GM12878 (cell line): ENCODE measurements around the gene LDLRAD4.

Experiments used
- JUND ChIP-seq: IDR thresholded peaks from 2 replicates; pipeline ENCODE4 v1.6.1; 2012; ENCODE audit warnings: low read depth, mild to moderate bottlenecking, low read length, improper control_type of control experiment, moderate library complexity
- POLR2AphosphoS2 ChIP-seq: IDR thresholded peaks from 2 replicates; pipeline ENCODE4 v1.6.1; 2011; ENCODE audit warnings: low read depth, mild to moderate bottlenecking, low read length, improper control_type of control experiment, moderate library complexity
- POLR2AphosphoS5 ChIP-seq: IDR thresholded peaks from 2 replicates; pipeline ENCODE4 v1.6.1; 2011; ENCODE audit warnings: mild to moderate bottlenecking, low read length, inconsistent platforms
- TF ChIP-seq, protein P1 (sequence below), 3 experiments: IDR thresholded peaks in 2 of 3; conservative IDR thresholded peaks in 1 of 3; 2 replicates each; pipeline ENCODE4 v1.5.1; 2011; ENCODE audit warnings: low read depth in 3 of 3, low read length in 3 of 3, mild to moderate bottlenecking in 3 of 3, control low read depth in 2 of 3, moderate library complexity in 2 of 3, inconsistent platforms in 1 of 3, mixed read lengths in 1 of 3; ENCODE audit not compliant: control insufficient read depth in 2 of 3, insufficient read depth in 1 of 3; ENCODE audit errors: extremely low read depth in 1 of 3

DNA sequence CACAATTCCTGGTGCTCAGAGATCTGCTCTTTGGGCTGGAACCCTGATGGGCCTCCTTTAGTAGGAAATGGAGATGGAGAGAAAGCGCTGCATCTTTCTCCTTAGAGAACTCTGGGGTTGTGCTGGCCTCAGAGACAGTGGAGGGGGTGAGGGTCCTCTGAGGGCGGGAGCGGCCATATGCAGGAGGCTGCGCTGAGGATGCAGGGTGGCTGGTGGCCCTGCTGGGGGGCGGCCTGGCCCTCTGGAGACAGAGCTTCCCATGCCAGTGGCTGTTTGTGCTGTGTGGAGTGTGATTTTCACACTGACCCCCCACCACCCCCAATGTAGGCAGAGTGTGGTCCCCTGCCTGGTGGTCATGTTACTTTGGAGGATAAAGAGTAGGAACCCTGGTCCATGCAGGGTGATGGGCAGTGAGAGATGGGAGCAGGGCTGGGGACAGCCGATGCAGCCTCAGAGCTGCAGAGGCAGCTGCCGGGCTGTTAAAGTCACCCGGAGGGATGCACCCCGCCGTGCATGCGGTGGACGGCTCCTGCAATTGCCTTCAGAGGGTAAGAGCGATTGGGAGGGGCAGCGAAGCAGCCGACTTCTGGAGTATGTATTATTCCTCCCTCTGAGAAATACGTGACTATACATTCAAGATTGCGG, 313.2 kb downstream of the LDLRAD4 start:
- TF ChIP-seq JUND (no peak), POLR2AphosphoS5 (no peak), POLR2AphosphoS2 (no peak)
- TF ChIP-seq, protein P1, sequence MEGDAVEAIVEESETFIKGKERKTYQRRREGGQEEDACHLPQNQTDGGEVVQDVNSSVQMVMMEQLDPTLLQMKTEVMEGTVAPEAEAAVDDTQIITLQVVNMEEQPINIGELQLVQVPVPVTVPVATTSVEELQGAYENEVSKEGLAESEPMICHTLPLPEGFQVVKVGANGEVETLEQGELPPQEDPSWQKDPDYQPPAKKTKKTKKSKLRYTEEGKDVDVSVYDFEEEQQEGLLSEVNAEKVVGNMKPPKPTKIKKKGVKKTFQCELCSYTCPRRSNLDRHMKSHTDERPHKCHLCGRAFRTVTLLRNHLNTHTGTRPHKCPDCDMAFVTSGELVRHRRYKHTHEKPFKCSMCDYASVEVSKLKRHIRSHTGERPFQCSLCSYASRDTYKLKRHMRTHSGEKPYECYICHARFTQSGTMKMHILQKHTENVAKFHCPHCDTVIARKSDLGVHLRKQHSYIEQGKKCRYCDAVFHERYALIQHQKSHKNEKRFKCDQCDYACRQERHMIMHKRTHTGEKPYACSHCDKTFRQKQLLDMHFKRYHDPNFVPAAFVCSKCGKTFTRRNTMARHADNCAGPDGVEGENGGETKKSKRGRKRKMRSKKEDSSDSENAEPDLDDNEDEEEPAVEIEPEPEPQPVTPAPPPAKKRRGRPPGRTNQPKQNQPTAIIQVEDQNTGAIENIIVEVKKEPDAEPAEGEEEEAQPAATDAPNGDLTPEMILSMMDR (IDR thresholded peaks at IDR 0.05 in 2 of 3, conservative IDR thresholded peaks at IDR 0.05 in 1 of 3; ENCODE audit: control insufficient read depth in 2 of 3, extremely low read depth in 1 of 3, insufficient read depth in 1 of 3, low read depth in 3 of 3, low read length in 3 of 3) = no peak
